K562 (cell line): ENCODE results near the gene COL1A1. TPM values are rescaled to one million over a fixed set of nuclear protein-coding genes. Genes with fewer than 3 reads are reported as not detected.

ENCODE experiments used
- ATAC-seq: fragments of 200-7000 bp; cut with Tn5 transposase; 3 replicates; pipeline ENCODE4 v1.9.1; 2020; ENCODE audit warnings: moderate library complexity
- BruUV-seq: library from RNA; stranded (reverse); fragments of 400-500 nt; replicated peaks from 2 replicates; lab custom pipeline; 2021; lab: Mats Ljungman, UMichigan
- CTCF ChIA-PET: fragments of 300-600 bp; formaldehyde crosslinking; extraction: SDS; loops from one replicate; lab custom pipeline; 2021; ENCODE audit warnings: low intra/inter-chr PET ratio; lab: Yijun Ruan, JAX
- POLR2A ChIA-PET: fragments of 300-600, 350-650 bp; sonication (Branson Sonifier 250); formaldehyde crosslinking; extraction: SDS; loops from one replicate; lab custom pipeline; 2021; ENCODE audit warnings: antibody characterized with exemption, inconsistent platforms; lab: Yijun Ruan, JAX
- DNase-seq, 4 experiments: peaks; one replicate each; pipeline versions ENCODE4 v3.0.0 to v3.0.0-alpha.2; 2011 to 2018; ENCODE audit warnings: low spot score in 3 of 4, mixed read lengths in 3 of 4; ENCODE audit errors: extremely low read depth in 1 of 4
- FAIRE-seq: peaks from 2 replicates; lab custom pipeline; 2011; peaks lifted over from hg19 to GRCh38; lab: Jason Lieb, UNC
- H2AFZ ChIP-seq: 2 replicates; pipeline ENCODE4 v1.6.0; 2011; ENCODE audit warnings: low read depth, low read length, control low read depth, inconsistent platforms
- H3K27ac ChIP-seq: fragments of 200-600 bp; 3 replicates; pipeline ENCODE4 v1.8.0; 2011; ENCODE audit warnings: low read depth, mild to moderate bottlenecking, control low read depth, inconsistent platforms, low read length, moderate library complexity, mixed read lengths; ENCODE audit errors: extremely low read depth
- H3K27me3 ChIP-seq, 2 experiments: fragments of 300-600 bp in 1 of 2; 2 replicates in 1 of 2; 3 replicates in 1 of 2; pipeline versions ENCODE4 v1.6.0 to v1.8.0; 2011; ENCODE audit warnings: inconsistent platforms in 2 of 2, low read length in 2 of 2, mild to moderate bottlenecking in 1 of 2, mixed read lengths in 1 of 2, moderate library complexity in 1 of 2; ENCODE audit not compliant: control insufficient read depth in 2 of 2, insufficient read depth in 2 of 2
- H3K36me3 ChIP-seq: fragments of 300-600 bp; 3 replicates; pipeline ENCODE4 v1.8.0; 2011; ENCODE audit warnings: mild to moderate bottlenecking, low read length, inconsistent platforms; ENCODE audit not compliant: control insufficient read depth, insufficient read depth
- H3K4me1 ChIP-seq, 2 experiments: fragments of 200-600 bp in 1 of 2; replicated peaks in 1 of 2; 2 replicates in 1 of 2; 3 replicates in 1 of 2; pipeline versions ENCODE4 v1.5.1 to v1.8.0; 2011; ENCODE audit warnings: inconsistent platforms in 2 of 2, low read length in 2 of 2, mild to moderate bottlenecking in 1 of 2, mixed read lengths in 1 of 2, moderate library complexity in 1 of 2; ENCODE audit not compliant: control insufficient read depth in 2 of 2, insufficient read depth in 2 of 2
- H3K4me2 ChIP-seq: 2 replicates; pipeline ENCODE4 v1.6.1; 2011; ENCODE audit warnings: low read length, control low read depth, inconsistent platforms, mixed read lengths; ENCODE audit not compliant: insufficient read depth
- H3K4me3 ChIP-seq: fragments of 200-600 bp; sonication (generic), shearing (Covaris generic); 2 replicates; pipeline ENCODE4 v1.5.1; 2016; ENCODE audit warnings: control low read depth, inconsistent platforms
- H3K79me2 ChIP-seq: fragments of 200-600 bp; 3 replicates; pipeline ENCODE4 v1.8.0; 2011; ENCODE audit warnings: low read length, inconsistent platforms; ENCODE audit not compliant: control insufficient read depth, insufficient read depth
- H3K9ac ChIP-seq, 2 experiments: 2 replicates each; pipeline versions ENCODE4 v1.6.0 to v1.6.1; 2011; ENCODE audit warnings: low read depth in 2 of 2, low read length in 2 of 2, control low read depth in 1 of 2, inconsistent platforms in 1 of 2, mild to moderate bottlenecking in 1 of 2, mixed read lengths in 1 of 2; ENCODE audit not compliant: insufficient read depth in 1 of 2
- H3K9me1 ChIP-seq: one replicate; pipeline ENCODE4 v1.6.0; 2011; ENCODE audit warnings: inconsistent platforms, mild to moderate bottlenecking, low read length, moderate library complexity; ENCODE audit not compliant: control insufficient read depth, insufficient read depth
- H3K9me3 ChIP-seq: replicated peaks from 2 replicates; pipeline ENCODE4 v1.5.1; 2011; ENCODE audit warnings: low read depth, low read length, inconsistent platforms; ENCODE audit not compliant: control insufficient read depth, insufficient read depth
- H4K20me1 ChIP-seq: replicated peaks from 2 replicates; pipeline ENCODE4 v1.6.1; 2011; ENCODE audit warnings: low read length, inconsistent platforms, mixed read lengths; ENCODE audit not compliant: control insufficient read depth, insufficient read depth
- E2F4 ChIP-seq: sonication (generic); formaldehyde crosslinking; IDR thresholded peaks from 2 replicates; pipeline ENCODE4 v1.8.0; 2022; ENCODE audit warnings: mild to moderate bottlenecking, low read depth, missing genetic modification reagents
- ELF1 ChIP-seq: fragments of 200-800 bp; sonication (Bioruptor generic); IDR thresholded peaks from 2 replicates; pipeline ENCODE4 v1.6.1; 2016; ENCODE audit warnings: missing genetic modification characterization, missing compliant biosample characterization
- EP300 ChIP-seq: IDR thresholded peaks from 2 replicates; pipeline ENCODE4 v1.6.1; 2012; ENCODE audit warnings: low read length, improper control_type of control experiment
- FOXJ3 ChIP-seq: sonication (generic); formaldehyde crosslinking; IDR thresholded peaks from 2 replicates; pipeline ENCODE4 v1.4.0; 2020; ENCODE audit warnings: mild to moderate bottlenecking, missing genetic modification reagents
- GABPB1 ChIP-seq: sonication (generic); formaldehyde crosslinking; IDR thresholded peaks from 2 replicates; pipeline ENCODE4 v1.8.0; 2022; ENCODE audit warnings: mild to moderate bottlenecking, missing genetic modification reagents
- HBP1 ChIP-seq: fragments of 450-650 bp; formaldehyde crosslinking; IDR thresholded peaks from 2 replicates; pipeline ENCODE4 v1.4.0; 2022; ENCODE audit warnings: missing genetic modification characterization
- HSF4 ChIP-seq: fragments of 250-450 bp; sonication (Bioruptor Pico); IDR thresholded peaks from 2 replicates; pipeline ENCODE4 v2.1.2; 2022; ENCODE audit warnings: mild to moderate bottlenecking, moderate library complexity, borderline replicate concordance
- MAFK ChIP-seq: IDR thresholded peaks from 2 replicates; pipeline ENCODE4 v1.6.1; 2011; ENCODE audit warnings: low read length, improper control_type of control experiment
- PATZ1 ChIP-seq: fragments of 250-450 bp; sonication (Bioruptor Pico); IDR thresholded peaks from 2 replicates; pipeline ENCODE4 v1.5.0; 2020; ENCODE audit warnings: mild to moderate bottlenecking, borderline replicate concordance
- PPARD ChIP-seq: fragments of 250-450 bp; sonication (Bioruptor Pico); IDR thresholded peaks from 2 replicates; pipeline ENCODE4 v1.8.0; 2022; ENCODE audit warnings: inconsistent platforms, mild to moderate bottlenecking, moderate library complexity
- SMARCA4 ChIP-seq: fragments of 450-650 bp; IDR thresholded peaks from 2 replicates; pipeline ENCODE4 v1.6.1; 2016
- SP1 ChIP-seq: sonication (generic); formaldehyde crosslinking; IDR thresholded peaks from 2 replicates; pipeline ENCODE4 v1.8.1; 2022; ENCODE audit warnings: mild to moderate bottlenecking, missing genetic modification reagents
- SREBF1 ChIP-seq: fragments of 150-350 bp; IDR thresholded peaks from 2 replicates; pipeline ENCODE4 v1.6.1; 2014; ENCODE audit warnings: antibody characterized with exemption, low read depth, low read length, borderline replicate concordance
- ZBTB17 ChIP-seq: fragments of 450-650 bp; formaldehyde crosslinking; IDR thresholded peaks from 2 replicates; pipeline ENCODE4 v1.4.0; 2020; ENCODE audit warnings: mild to moderate bottlenecking
- ZBTB43 ChIP-seq: sonication (generic); formaldehyde crosslinking; IDR thresholded peaks from 2 replicates; pipeline ENCODE4 v1.8.0; 2023; ENCODE audit warnings: mild to moderate bottlenecking, missing genetic modification reagents
- ZC3H8 ChIP-seq: fragments of 450-650 bp; IDR thresholded peaks from 2 replicates; pipeline ENCODE4 v1.6.1; 2017
- WGBS: fragments of 100-300 bp; shearing (Covaris generic); methylation state at CpG from one replicate; pipeline ENCODE4 v1.1.6; 2016; ENCODE audit warnings: low coverage, mixed read lengths; ENCODE audit not compliant: insufficient coverage; ENCODE audit errors: missing lambda C conversion rate; 5-methylcytosine and 5-hydroxymethylcytosine counted together
- in situ Hi-C: fragments of 300-500 bp; cut with MboI; formaldehyde crosslinking; loops from 4 replicates; pipeline ENCODE4 v1.15.0; 2018; ENCODE audit warnings: inconsistent platforms, mixed read lengths
- intact Hi-C: fragments of 100-400 bp; cut with micrococcal nuclease; formaldehyde crosslinking; loops from 2 replicates; pipeline ENCODE4 v1.14.2; 2022
- polyA plus RNA-seq, 8 experiments: library from polyadenylated mRNA; depleted of rRNA in 4 of 8; stranded (reverse) in 5 of 8; unstranded in 3 of 8; fragments of >200 nt; fragmentation: Nextera tagmentation in 2 of 8; fragmentation: Illumina TruSeq in 1 of 8; extraction: Ambion mirVana in 2 of 8; extraction: Trizol in 1 of 8; gene quantifications; 2 replicates each; pipeline versions ENCODE4 v1.2.1 to v1.2.3, GENCODE V29; 2011 to 2014; ENCODE audit warnings: inconsistent platforms in 1 of 8, missing spikeins in 1 of 8
- total RNA-seq, 7 experiments: library from RNA; depleted of rRNA in 6 of 7; stranded (reverse); fragments of >200 nt in 6 of 7; fragmentation: Illumina TruSeq in 2 of 7; extraction: Trizol in 2 of 7; gene quantifications; 2 replicates each; pipeline versions ENCODE4 v1.2.1 to v1.2.3, GENCODE V29; 2011 to 2021; ENCODE audit warnings: low replicate concordance in 1 of 7

Gene COL1A1
- total and polyA plus RNA-seq, 9 of the 15 experiments (the other 6 are each of a cell fraction or from before 2014, with no cell fraction given) = 0.04 to 3.4 (median 0.18) TPM

- no peaks in the 10 kb centered on the region for H3K79me2 ChIP-seq
- POLR2A ChIA-PET = interaction anchor here (0.8 to 1.0 kb wide), 7 partner anchors 10 to 60 kb away, joined by 3 to 4 read pairs (median 3); no protein-coding TSS in a partner anchor
- H3K9me3 ChIP-seq = no peaks in the 10 kb centered on the region
- peaks cover 5 to 25% of the 10 kb centered on the region in 2 experiments; a peak in 3 of 5 replicates for H3K4me1 ChIP-seq
- H3K36me3 ChIP-seq = no peaks in the 10 kb centered on the region
- no peak overlapping the region for H3K4me3 ChIP-seq
- peak; percentile 83 for FAIRE-seq
- H3K9me1 ChIP-seq = no peaks in the 10 kb centered on the region
- H3K27ac ChIP-seq = no peak overlapping the region
- H3K27me3 ChIP-seq = peaks cover 15 to 33% of the 10 kb centered on the region in 2 experiments
- peak overlapping the region; percentile 58 for H3K4me2 ChIP-seq
- WGBS = 14% methylated on average over 13 of the region's 22 CpGs
- DNase-seq = peak; percentile 71 to 76 (median 74)
- H3K9ac ChIP-seq = peak overlapping the region in 1 of 2 experiments; percentile 74; a peak in 2 of 4 replicates
- no peaks in the 10 kb centered on the region; the same call in 1 of the 2 replicates for H4K20me1 ChIP-seq
- CTCF ChIA-PET = interaction anchor here (0.7 to 0.9 kb wide), 2 partner anchors 9 to 94 kb away, joined by 3 read pairs; no protein-coding TSS in a partner anchor
- no TSS peak for BruUV-seq
- peak; percentile 96 for ATAC-seq
- in situ Hi-C loops (no loop called here), intact Hi-C loops (no loop called here)
- peak overlapping the region; percentile 89 for H2AFZ ChIP-seq
- no peak for TF ChIP-seq E2F4 (CRISPR knock-in tag)
- TF ChIP-seq PPARD (CRISPR knock-in tag) = no peak
- TF ChIP-seq SMARCA4 = peak; percentile 31; the same call in 1 of the 2 replicates
- TF ChIP-seq MAFK = no peak
- TF ChIP-seq HSF4 = no peak
- no peak for TF ChIP-seq ELF1 (tag)
- TF ChIP-seq ZC3H8 = no peak
- TF ChIP-seq PATZ1 = no peak
- TF ChIP-seq ZBTB17 (CRISPR knock-in tag) = no peak
- no peak for TF ChIP-seq HBP1 (CRISPR knock-in tag)
- TF ChIP-seq SREBF1 = no peak
- no peak for TF ChIP-seq ZBTB43 (CRISPR knock-in tag)
- TF ChIP-seq SP1 (CRISPR knock-in tag) = 0 out of 2 replicates have a peak, but pooled peaks have one; percentile 24
- TF ChIP-seq EP300 = no peak
- no peak for TF ChIP-seq FOXJ3 (CRISPR knock-in tag)
- peak; percentile 21; the same call in 1 of the 2 replicates for TF ChIP-seq GABPB1
These were observed 23.2 kb downstream of the COL1A1 start for GRCh38 chr17:50177983-50178834.
